ENCODE data around the gene ARHGEF5. TPM values are rescaled to one million over a fixed set of nuclear protein-coding genes. Genes with fewer than 3 reads are reported as not detected.
"Not testable (repeated sequence)": the region's sequence is repeated elsewhere in the genome, so short reads cannot be mapped to it uniquely, and the experiment has no call there.

The ARHGEF5 gene
- total RNA-seq: 0.95 and 1.3 TPM in 2 replicates
- 1.00 and 1.2 TPM in 2 replicates for polyA plus RNA-seq

- DNase-seq (ENCODE audit: low read depth in 1 of 2, low spot score in 1 of 2); H3K36me3 ChIP-seq; H3K27ac ChIP-seq; H3K9me3 ChIP-seq (ENCODE audit: low read depth); H3K4me1 ChIP-seq (ENCODE audit: low read depth); H3K4me3 ChIP-seq; H3K27me3 ChIP-seq: not testable (repeated sequence)
These were observed at the start of gene ARHGEF5 for GRCh38 chr7:144355176-144355822. TSS of gene ARHGEF5 (plus strand) at chr7:144355402. CDS start at chr7:144362670, 7,268 bp downstream.

DNA sequence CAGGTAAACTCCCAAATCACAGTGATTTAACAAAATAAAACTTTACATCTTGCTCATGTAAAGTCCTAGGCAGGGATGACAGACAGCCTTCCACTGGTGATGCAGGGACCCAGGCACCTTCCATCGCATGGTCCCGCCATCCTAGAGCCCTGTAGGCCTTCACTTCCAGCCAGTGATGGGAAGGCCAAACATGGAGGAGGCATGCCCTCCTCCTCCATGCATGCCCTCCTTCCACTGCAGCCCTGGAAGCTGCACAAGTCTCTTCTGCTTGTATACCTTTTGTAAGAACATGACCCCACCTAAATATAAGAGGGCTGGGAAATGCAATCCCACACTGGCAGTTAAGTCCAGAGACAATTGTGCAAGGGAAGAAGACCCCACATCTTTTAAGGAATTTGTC is 45.5 kb upstream of the ARHGEF5 start:
- DNase-seq (ENCODE audit: low read depth in 1 of 2, low spot score in 1 of 2); H3K4me1 ChIP-seq (ENCODE audit: low read depth); H3K9me3 ChIP-seq (ENCODE audit: low read depth); H3K27ac ChIP-seq; H3K36me3 ChIP-seq; H3K4me3 ChIP-seq; H3K27me3 ChIP-seq: not testable (repeated sequence)

DNA sequence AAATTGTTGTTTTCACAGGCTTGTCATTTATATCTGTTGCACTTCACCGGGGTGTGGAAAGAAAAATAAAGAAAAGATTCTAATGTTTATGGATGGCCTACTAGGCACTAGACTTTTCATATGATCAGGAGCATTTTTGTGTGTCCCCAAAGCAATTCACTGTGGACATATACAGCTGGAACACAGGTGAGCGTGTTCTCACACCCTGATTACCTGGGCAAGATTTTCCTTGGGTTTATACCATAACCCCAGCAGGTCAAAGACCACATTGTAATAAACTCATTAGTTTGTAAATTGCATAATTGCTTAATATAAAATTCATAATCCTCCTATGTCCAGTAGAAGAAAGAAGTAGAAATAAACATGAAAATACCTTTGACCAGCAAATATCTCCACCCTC is 44.0 kb upstream of the ARHGEF5 start:
- not testable (repeated sequence) for H3K4me1 ChIP-seq (ENCODE audit: low read depth); DNase-seq (ENCODE audit: low read depth in 1 of 2, low spot score in 1 of 2); H3K27me3 ChIP-seq

DNA sequence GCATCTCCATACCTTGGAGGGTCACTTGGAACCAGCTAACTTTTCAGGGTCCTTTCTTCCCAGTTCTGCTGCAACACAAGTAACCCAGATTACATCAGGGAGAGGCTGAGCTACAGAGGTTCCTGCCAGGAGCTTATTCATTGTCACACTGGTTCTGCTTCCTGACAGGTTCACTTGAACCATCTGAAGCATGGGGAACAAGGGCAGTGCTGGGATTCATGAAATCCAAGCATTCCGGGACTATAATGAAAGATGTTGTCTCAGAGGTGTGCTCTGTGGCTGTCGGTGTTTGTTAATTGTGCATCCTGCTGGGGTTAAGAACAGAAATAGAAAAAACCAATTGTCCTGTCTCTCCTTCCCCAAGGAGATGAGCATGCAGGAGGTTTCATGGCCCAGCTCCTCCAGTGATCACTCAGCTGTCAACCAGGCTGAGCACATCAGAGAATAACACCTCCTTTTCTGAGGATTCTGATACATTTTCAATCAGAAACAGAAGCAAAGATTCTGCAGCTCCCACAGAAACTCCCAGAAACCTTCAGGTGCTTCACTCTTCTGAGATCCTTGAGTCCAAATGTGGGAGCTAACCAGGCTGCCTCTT is 43.2 kb upstream of the ARHGEF5 start, which contains the start of gene OR2A1:
Gene OR2A1, plus strand, starts transcription at position 548 of the 598 bp plus-strand sequence. CDS start 5,706 bp downstream, outside the sequence.
- H3K27ac ChIP-seq; H3K27me3 ChIP-seq; H3K36me3 ChIP-seq; H3K4me1 ChIP-seq (ENCODE audit: low read depth); H3K4me3 ChIP-seq; H3K9me3 ChIP-seq (ENCODE audit: low read depth); DNase-seq (ENCODE audit: low read depth in 1 of 2, low spot score in 1 of 2): not testable (repeated sequence)

More for the DNA sequence above, 44.0 kb upstream of the ARHGEF5 start:
- not testable (repeated sequence) for H3K27ac ChIP-seq; H3K4me3 ChIP-seq; H3K36me3 ChIP-seq; H3K9me3 ChIP-seq (ENCODE audit: low read depth)

- not testable (repeated sequence) for H3K9me3 ChIP-seq (ENCODE audit: low read depth); H3K27ac ChIP-seq; H3K4me3 ChIP-seq; DNase-seq (ENCODE audit: low read depth in 1 of 2, low spot score in 1 of 2); H3K27me3 ChIP-seq; H3K4me1 ChIP-seq (ENCODE audit: low read depth); H3K36me3 ChIP-seq
These were observed 37.7 kb upstream of the ARHGEF5 start for GRCh38 chr7:144317537-144317936.

DNA sequence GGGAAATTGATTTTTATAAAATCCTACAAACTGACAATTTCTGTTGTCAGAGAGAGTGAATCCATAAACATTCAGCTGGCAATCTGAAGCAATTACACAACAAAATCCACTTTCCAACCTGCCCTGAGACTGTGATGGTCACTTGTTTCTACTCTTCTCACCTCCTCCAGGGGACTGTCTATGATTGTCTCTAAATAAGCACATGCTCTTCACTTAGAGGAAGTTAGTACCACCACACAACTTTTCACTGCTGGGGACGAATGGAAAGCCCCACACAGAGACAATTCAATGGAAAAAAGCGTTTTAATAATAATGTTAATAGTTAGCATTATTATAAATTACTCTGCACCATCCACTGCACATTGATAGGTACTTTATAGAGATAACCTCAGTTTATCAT is 35.7 kb upstream of the ARHGEF5 start:
- not testable (repeated sequence) for H3K4me1 ChIP-seq (ENCODE audit: low read depth); H3K27ac ChIP-seq; DNase-seq (ENCODE audit: low read depth in 1 of 2, low spot score in 1 of 2); H3K36me3 ChIP-seq; H3K4me3 ChIP-seq; H3K9me3 ChIP-seq (ENCODE audit: low read depth); H3K27me3 ChIP-seq

DNA sequence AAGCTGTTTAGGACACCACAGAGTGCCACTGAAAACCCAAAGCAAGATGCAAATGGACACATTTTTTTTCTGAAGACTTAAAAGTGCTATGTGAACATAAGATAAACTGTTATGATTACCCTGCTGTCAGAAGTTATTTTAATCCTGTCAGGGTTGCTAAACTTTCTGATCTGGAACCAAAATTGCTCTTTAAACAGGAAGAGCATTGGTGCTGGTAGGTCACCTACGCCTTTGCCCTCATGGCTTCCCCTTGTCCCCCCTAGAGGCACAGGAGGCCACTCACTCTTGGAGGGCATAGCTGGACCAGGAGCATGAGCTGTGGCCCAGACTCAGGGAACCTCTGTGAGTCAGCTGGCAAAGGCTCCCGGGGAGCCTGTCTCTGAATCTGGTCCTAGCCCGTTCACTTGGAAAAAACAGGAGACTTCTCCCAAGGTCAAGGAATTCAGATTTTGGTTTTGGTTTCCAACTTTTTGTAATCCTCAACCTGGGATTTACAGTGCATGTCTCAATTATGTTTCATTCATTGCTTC is 33.5 kb upstream of the ARHGEF5 start:
- H3K27me3 ChIP-seq; H3K36me3 ChIP-seq; H3K4me3 ChIP-seq; H3K27ac ChIP-seq; H3K4me1 ChIP-seq (ENCODE audit: low read depth); H3K9me3 ChIP-seq (ENCODE audit: low read depth); DNase-seq (ENCODE audit: low read depth in 1 of 2, low spot score in 1 of 2): not testable (repeated sequence)

DNA sequence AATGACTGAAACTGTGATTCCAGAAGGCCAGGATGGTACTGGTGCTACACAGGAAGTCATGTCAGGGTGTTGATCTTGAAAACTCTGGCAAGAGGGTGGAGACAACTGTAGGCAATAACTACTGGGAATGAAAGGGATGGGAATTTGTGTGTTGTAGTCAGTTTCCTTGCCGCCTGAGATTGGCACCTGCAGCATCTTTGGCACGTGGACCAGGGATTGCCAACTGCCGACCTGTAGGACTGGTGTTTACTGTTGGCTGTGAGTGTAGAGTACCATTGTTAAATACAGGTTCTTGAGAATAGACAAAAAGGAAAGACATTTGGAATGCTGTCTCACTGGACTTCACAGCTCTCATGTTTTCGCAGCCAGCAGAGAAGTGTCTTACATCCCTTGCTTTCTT is 31.8 kb upstream of the ARHGEF5 start:
- H3K4me3 ChIP-seq; H3K4me1 ChIP-seq (ENCODE audit: low read depth); H3K27ac ChIP-seq; DNase-seq (ENCODE audit: low read depth in 1 of 2, low spot score in 1 of 2); H3K27me3 ChIP-seq; H3K36me3 ChIP-seq; H3K9me3 ChIP-seq (ENCODE audit: low read depth): not testable (repeated sequence)

- not testable (repeated sequence) for H3K4me1 ChIP-seq (ENCODE audit: low read depth); H3K36me3 ChIP-seq; H3K27me3 ChIP-seq; H3K4me3 ChIP-seq; DNase-seq (ENCODE audit: low read depth in 1 of 2, low spot score in 1 of 2); H3K9me3 ChIP-seq (ENCODE audit: low read depth); H3K27ac ChIP-seq
These were observed 29.3 kb upstream of the ARHGEF5 start for GRCh38 chr7:144325868-144326267.

DNA sequence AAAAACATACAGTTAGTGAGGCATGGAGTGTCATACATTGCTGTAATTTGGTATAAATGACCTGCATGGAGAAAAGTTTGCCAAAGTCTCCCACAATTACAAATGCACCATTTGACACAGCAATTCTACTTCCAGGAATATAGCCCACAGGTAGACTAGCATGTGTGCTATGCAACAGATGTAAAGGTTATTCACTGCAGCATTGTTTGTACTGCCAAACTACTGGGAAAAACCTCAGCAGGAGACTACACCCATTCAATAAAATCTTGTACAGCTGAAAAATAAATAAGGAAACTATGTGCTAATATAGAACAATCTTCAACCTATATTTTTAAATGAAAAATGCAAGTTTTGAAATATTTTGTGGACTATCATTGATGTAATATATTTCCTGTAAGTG is 25.2 kb upstream of the ARHGEF5 start:
- not testable (repeated sequence) for H3K36me3 ChIP-seq; H3K27ac ChIP-seq; H3K9me3 ChIP-seq (ENCODE audit: low read depth); H3K4me3 ChIP-seq; H3K27me3 ChIP-seq; H3K4me1 ChIP-seq (ENCODE audit: low read depth); DNase-seq (ENCODE audit: low read depth in 1 of 2, low spot score in 1 of 2)

DNA sequence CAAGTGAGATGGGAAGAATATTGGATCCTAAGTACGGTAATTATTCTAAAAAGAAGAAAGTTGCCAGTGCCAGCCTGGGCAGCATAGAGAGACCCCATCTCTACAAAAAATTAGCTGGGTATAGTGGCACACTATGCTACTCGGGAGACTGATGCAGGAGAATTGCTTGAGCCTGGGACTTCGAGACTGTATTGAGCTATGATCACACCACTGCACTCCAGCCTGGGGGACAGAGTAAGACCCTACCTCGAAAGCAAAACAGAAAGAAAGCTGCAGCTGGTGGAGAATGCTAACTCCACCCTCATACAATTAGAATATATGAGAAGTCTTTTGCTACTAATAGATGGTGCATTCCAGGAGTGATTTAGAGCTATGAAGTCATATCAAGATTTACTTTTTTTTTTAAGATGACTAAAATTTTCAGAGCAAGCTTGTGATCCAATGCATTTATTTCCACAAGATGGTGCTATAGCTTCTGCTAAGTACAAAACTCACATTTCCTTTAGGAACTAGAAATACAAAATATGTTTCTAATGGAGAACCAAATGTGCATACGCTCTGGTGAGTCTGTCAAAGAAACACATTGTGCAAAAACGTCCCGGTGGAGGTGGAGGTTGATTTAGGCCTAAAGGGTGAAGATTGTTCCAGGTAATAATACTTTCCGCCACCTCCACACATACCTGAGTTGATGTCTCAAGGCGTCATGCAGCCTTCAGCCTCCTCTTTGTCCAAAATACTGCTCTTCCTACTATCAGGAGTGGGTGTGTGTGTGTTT is 23.8 kb upstream of the ARHGEF5 start:
- H3K36me3 ChIP-seq; H3K27me3 ChIP-seq; H3K27ac ChIP-seq; H3K9me3 ChIP-seq (ENCODE audit: low read depth); H3K4me3 ChIP-seq; DNase-seq (ENCODE audit: low read depth in 1 of 2, low spot score in 1 of 2); H3K4me1 ChIP-seq (ENCODE audit: low read depth): not testable (repeated sequence)

- not testable (repeated sequence) for H3K4me3 ChIP-seq; H3K27me3 ChIP-seq; H3K27ac ChIP-seq; H3K36me3 ChIP-seq; H3K9me3 ChIP-seq (ENCODE audit: low read depth); H3K4me1 ChIP-seq (ENCODE audit: low read depth); DNase-seq (ENCODE audit: low read depth in 1 of 2, low spot score in 1 of 2)
These were observed 23.3 kb upstream of the ARHGEF5 start for GRCh38 chr7:144331996-144332288.

DNA sequence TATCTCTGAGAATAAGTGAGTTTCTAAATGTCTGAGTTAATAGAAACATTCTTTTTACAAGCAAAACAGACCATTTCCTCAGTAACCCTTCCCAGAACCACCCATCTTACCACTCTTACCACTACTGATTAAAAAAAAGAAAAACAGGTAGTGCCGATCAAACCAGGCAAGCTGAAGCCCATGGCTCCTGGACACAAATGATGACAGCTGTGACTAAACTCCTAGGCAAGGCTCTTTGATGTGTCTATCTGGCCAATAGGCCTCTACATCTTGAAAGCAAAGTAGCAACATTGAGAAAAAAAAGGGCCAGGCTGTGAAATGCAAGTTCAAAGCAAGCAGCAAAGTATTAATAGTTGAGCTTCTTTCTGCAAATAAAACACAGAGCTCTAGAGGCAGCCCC is 6.6 kb upstream of the ARHGEF5 start:
- not testable (repeated sequence) for H3K27ac ChIP-seq; H3K36me3 ChIP-seq; DNase-seq (ENCODE audit: low read depth in 1 of 2, low spot score in 1 of 2); H3K4me1 ChIP-seq (ENCODE audit: low read depth); H3K27me3 ChIP-seq; H3K4me3 ChIP-seq; H3K9me3 ChIP-seq (ENCODE audit: low read depth)

- not testable (repeated sequence) for H3K27me3 ChIP-seq; H3K4me3 ChIP-seq; DNase-seq (ENCODE audit: low read depth in 1 of 2, low spot score in 1 of 2); H3K4me1 ChIP-seq (ENCODE audit: low read depth); H3K27ac ChIP-seq; H3K36me3 ChIP-seq; H3K9me3 ChIP-seq (ENCODE audit: low read depth)
These were observed 3.5 kb upstream of the ARHGEF5 start for GRCh38 chr7:144351667-144352066.

All from cardiac muscle cell (in vitro differentiated cells and primary cell).